ENCODE measurements around the gene KCNE5.
"Not testable (repeated sequence)": the region's sequence is repeated elsewhere in the genome, so short reads cannot be mapped to it uniquely, and the experiment has no call there.

KCNE5 gene

GRCh38 chrX:109614951-109615350 lies 10.0 kb downstream of the KCNE5 start:
- no peak overlapping the region for H3K4me3 ChIP-seq (ENCODE audit: low read depth, low read length)

- no peak overlapping the region for H3K4me3 ChIP-seq (ENCODE audit: low read depth, low read length)
These were observed 23.5 kb downstream of the KCNE5 start for GRCh38 chrX:109601486-109601885.

- no peak overlapping the region for H3K4me3 ChIP-seq (ENCODE audit: low read depth, low read length)
These were observed 24.7 kb downstream of the KCNE5 start for GRCh38 chrX:109600237-109600651.

DNA sequence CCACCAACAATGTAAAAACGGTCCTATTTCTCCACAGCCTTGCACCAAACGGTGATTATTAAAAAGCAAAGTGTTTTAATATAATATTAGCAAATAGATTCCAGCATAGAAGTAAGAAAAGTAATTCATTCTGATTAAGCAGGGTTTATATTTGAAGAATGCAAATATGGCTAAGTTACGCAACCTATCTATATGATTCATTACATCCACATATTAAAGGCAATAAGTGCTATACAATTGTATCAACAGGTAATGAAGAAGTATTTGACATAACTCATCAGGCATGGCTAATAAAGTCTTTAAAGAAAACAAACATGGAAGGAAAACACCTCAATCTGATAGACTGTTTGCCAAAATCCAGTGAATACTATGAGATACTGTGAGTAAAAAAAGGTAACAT lies 29.0 kb downstream of the KCNE5 start:
- H3K4me3 ChIP-seq (ENCODE audit: low read depth, low read length): no peak overlapping the region

GRCh38 chrX:109590176-109590575 lies 34.8 kb downstream of the KCNE5 start:
- H3K4me3 ChIP-seq (ENCODE audit: low read depth, low read length): no peak overlapping the region

GRCh38 chrX:109585488-109585887 lies 39.5 kb downstream of the KCNE5 start:
- no peak overlapping the region for H3K4me3 ChIP-seq (ENCODE audit: low read depth, low read length)

DNA sequence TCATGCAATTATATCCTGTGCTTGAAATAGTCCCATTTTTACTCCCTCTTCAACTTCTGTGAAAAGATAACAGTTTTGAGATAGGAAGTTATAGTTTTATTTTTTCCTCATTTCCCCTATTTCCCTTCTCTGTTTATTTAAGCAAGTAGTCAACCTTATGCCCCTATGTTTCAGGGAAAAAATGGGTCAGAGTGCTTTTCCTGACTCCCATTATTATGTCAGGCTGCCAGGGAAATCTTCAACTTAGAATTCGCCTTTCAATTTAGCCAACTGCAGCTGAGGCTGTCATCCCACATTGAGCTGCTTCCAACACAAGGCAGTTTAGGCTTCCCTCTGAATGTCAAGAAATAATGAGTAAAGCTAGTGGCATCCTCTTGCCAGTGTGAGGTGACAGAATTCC lies 46.1 kb downstream of the KCNE5 start:
- no peak overlapping the region for H3K4me3 ChIP-seq (ENCODE audit: low read depth, low read length)

- H3K4me3 ChIP-seq (ENCODE audit: low read depth, low read length): no peak overlapping the region
These were observed 47.9 kb downstream of the KCNE5 start for GRCh38 chrX:109577055-109577454.

GRCh38 chrX:109576083-109576482 lies 48.9 kb downstream of the KCNE5 start:
- not testable (repeated sequence) for H3K4me3 ChIP-seq (ENCODE audit: low read depth, low read length)
